GM21390 (cell line): ENCODE measurements around the gene TNFAIP3.
"Not testable (repeated sequence)": the region's sequence is repeated elsewhere in the genome, so short reads cannot be mapped to it uniquely, and the experiment has no call there.

Experiments used
- ATAC-seq: cut with Tn5 transposase; IDR thresholded peaks from one replicate; pipeline ENCODE4 v1.9.1; 2021; ENCODE audit not compliant: unreplicated experiment

The TNFAIP3 gene

DNA sequence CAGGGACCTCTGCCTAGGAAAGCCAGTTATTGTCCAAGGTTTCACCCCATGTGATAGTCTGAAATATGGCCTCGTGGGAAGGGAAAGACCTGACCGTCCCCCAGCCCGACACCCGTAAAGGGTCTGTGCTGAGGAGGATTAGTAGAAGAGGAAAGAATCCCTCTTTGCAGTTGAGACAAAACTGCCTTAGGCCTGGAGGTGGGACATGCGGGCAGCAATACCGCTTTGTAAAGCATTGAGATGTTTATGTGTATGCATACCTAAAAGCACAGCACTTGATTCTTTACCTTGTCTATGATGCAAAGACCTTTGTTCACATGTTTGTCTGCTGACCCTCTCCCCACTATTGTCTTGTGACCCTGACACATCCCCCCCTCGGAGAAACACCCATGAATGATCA, 22.3 kb upstream of the TNFAIP3 start:
- ATAC-seq = not testable (repeated sequence)

DNA sequence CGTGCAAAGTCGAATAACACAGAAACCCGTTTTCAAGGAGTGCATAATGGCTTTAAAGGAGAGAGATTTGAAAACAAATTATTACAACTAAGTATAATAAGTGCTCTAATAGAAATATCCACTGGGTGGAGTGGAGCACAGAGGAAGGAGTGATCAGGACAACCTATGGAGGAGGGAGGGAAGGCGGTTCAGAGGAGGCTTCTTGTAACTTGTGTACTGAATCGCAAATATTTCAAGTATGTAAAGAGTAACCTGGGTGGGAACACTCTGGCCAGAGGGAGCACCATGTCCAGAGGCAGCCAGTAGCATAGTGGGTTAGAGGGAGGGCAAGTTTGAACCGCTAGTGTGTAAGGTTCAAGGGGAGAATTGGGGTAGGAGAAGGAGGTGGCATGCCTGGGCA, 21.6 kb upstream of the TNFAIP3 start:
- ATAC-seq = no peak

DNA sequence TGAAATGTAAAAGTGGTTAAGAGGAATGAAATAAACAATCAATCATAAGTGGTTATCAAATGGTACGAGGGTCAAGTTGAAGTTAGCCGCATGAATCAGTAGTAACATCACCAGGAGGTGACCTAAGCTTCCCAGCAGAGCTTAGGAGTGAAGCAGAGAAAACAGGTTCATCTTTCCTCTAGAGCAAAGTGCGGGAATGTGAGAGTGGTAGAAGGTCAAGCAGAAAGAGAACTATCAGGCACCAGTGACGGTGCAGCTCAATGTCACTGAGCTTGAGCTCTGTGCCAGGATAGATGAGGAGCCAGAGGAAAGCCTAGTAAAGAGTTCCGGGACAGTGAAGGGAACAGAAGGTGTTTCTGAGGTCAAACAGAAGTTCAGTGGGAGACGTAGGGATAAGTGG, 20.8 kb upstream of the TNFAIP3 start:
- no peak for ATAC-seq

DNA sequence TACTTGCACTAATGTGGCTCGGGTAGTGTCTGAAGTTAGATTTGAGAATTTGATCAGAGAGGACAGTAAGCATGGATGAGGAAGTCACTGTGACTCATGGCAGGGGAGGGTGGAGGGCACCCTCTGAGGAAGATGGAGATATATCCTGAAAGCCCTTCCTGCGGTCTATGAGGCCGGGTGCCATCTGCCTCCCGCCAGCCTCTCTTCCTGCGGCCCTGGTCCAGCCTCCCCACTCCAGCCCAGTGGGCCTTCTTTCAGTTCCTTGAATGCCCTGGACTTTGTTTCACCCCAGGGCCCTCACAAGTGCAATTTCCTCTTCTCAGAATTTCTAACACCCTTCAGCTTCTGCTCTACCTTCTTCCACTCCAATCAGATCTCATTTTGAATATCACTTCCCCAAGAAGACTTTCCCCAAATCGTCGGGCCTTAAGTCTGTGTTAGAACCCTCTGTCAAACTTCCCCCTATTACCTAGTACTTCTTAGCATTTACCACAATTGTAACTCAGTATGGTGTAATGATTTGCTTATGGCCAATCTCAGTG, 20.2 kb upstream of the TNFAIP3 start:
- no peak for ATAC-seq

DNA sequence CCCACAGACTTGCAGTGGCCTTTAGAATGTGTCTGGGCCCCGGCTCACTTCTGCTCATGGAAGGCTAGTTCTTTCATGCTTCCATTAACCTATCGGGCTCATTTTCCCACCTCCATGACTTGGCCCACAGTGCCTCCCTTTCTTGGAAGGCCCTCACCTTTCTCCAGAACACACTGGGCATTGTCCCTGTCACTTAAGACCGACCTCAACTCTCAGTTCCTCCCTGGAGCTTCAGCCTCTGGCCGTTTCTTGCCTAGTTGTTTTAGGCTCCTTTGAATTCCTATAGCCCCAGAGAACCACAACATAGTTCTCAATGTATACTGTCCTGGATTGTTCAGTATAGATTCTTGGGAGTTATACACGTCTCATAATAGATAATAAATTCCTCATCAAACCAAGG, 19.3 kb upstream of the TNFAIP3 start:
- ATAC-seq = no peak

DNA sequence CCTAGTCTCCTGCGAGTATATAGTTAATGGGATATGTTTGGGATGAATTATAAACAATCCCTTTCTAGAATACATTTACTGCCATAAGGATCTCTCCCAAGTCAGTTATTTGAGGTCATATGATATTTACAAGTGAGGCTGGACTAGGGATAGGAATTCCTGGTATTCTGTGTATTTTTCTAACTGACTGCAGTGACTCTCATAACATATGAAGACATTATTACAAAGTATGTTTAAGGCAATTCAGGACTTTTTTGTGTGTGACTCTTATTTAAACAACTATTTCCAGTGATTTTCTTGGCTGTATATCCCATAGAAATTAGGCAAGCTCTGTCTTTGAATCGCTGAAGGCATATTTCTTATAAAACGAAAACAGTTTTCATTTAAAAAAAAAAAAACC, 18.4 kb upstream of the TNFAIP3 start:
- ATAC-seq = no peak

DNA sequence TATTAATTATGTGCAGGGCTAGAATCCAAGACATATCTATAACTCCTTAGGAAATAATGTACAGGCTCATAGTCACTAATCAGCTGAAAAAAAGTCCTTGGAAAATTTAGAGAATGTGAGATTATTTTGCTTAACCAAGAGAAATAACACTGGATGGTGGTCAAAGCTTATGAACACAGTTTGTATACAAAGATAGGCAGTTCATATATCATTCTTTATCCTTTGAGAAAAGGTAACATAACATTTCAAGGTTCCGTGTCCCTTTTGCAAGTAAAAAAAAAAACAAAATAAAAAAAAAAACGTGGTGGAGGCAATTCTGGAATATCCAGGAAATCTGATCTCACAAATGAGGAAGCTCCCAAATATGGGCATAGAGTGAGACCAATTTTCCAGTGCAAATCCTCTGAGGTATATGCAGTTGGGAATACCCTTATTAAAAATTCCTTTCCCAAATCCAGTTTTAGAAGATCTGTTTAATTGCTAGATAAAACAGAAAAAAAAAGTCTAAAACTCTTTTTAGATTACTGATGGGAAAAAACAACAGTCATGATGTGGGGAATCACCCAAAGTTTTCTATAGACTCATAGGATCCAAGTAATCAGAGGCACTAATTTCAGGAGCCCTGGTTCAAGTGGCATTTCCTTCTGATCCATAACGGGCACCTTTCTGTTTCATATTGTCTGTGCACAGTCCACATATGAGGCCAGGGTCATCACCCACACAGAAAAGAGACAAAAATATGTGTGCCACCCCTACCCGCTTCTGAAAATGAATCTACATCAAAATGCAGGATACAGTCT, 17.7 kb upstream of the TNFAIP3 start:
- no peak for ATAC-seq

DNA sequence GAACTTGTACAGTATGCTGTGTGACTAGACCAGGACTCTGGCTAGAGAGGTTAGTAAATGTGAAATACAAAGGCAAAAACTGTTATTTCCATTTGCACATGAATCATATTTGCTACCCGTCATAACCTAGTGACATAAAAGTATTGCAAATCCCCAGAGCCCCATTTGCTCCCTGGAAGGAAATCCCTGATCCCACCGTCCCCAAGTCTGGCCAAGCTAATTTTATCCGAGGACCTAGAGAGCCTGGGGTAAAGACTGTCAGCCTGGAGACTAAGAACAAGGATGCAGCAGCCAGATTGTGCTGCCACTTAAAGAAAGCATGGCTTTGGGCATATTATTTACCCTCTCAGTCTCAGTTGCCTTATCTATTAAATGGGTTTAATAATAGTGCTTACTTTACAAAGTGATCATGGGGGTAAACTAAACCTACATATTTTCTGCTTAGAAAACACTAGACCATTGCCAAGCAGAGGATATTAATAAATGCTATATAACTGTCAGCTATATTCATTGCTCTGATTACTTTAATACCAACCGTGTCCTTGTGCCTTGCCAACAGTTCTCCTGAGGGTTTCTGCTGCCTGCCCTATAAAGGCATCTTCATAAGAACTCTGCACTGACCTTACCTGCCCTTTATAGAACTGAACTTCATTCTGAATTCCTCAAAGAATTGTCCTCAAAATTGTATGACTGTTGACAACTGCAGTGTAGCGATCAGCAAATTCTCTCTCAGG, 16.9 kb upstream of the TNFAIP3 start:
- ATAC-seq = no peak

DNA sequence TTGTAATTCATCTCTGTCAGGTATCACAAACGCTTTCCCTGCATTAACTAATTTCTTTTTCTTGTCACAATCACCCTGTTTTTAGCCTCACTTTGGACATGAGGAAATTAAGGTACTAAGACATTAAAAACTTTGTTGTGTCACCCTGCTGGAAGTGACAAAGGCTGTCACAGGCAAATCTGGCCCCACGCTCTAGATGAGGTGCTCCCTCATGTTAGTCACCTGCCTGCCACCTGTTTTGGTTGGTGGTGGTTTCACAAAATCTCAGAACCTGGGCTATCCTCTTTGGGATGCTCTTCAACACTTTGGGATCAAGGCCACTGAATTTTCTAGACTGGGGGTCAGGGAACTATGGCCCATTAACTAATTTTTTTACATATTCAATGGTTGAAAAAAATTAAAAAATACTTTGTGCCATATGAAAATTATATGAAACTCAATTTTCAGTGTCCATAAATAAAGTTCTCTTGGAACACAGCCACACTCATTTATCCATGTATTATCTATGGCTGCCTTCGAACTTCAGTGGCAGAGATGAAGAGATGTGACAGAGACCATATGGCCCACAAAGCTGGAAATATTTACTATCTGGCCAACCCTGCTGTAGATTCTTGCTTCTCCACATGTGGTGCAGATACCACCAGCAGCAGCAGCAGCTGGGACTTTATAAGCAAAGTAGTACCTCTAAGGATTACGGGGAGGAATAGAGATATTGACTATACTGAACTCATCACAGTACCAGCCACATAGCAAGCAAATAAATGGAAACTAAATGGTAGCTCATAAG, 16.1 kb upstream of the TNFAIP3 start:
- no peak for ATAC-seq

DNA sequence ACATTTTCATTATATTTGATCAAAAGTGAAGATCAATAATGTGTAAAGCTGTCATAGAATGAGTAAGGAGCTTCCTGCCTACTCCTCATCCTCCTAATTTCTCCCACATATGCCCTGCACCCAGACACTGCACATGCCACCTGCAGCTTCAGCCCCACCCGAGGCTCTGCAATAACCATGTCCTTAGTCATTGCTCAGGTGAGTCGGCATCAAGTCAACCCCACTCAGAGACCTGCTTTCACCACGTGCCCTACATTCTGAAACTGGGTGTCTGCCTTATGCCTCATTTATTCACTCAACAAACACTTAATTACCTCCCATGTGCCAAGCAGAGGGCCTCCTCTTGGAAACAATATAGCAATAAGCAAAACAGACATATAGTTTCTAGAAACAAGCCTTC, 15.4 kb upstream of the TNFAIP3 start:
- no peak for ATAC-seq

DNA sequence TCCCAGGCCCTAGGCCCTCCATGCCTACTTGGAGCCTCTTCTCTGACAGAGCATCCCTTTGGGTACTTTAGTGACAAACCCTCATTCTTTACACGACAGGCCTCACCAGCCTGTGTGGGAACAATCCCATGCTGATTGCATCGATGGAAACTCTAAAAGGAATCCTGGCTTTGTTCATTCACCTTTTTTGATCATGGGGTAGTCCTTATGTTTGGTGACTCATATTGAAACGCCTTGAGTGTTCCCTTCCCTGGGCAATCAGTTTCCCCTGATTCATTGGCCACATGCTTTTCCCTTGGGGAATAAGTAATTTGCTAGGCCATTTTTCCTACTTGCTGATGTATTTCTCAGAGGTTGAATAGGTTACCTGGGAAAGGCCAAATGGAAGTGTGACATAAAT, 14.7 kb upstream of the TNFAIP3 start:
- ATAC-seq = no peak

DNA sequence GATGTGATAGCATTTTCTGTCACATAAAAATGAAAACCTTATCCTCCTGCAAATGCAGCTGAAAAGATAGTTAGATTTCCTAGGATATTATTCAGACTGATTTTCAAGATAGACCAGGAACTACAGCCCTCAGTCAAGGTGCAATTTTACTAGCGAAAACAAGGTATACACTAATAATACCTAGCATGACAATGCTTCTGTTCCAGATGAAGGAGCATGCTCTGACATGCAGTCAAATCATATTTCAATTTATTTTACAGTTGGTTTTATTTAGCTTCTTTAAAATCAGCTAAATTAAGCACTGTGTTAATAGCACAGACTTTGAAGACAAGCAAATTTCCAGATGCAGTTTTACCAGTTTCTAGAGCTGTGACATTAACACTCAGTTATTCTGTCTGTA, 14.2 kb upstream of the TNFAIP3 start:
- no peak for ATAC-seq

DNA sequence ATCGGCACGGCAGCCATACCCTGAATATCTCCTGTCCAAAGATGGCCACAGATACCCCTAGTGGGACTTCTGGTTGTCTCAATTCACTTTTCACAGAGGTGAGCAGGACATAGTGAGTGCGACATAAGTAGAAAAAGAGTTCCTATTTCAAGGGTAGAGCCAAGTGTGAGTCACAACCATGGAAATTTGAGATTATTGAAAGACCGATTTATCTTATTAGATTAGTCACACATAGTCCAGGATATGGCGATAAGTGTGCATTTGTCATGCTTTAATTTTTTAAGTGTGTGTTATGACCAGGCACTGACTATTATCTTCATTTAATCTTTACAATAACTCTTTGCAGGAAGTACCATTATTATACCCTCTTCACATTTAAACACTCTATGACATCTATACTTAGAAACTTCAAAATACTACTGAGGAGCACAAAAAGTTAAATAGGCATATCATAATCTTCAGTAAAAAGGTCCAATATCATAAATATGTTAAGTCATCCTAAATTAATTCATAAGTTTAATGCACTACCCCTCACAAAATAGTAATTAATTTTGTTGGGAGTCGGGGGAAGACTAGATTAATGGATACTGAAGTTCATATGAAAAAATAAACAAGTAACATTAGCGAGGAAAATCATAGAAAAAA, 13.4 kb upstream of the TNFAIP3 start:
- ATAC-seq = no peak

DNA sequence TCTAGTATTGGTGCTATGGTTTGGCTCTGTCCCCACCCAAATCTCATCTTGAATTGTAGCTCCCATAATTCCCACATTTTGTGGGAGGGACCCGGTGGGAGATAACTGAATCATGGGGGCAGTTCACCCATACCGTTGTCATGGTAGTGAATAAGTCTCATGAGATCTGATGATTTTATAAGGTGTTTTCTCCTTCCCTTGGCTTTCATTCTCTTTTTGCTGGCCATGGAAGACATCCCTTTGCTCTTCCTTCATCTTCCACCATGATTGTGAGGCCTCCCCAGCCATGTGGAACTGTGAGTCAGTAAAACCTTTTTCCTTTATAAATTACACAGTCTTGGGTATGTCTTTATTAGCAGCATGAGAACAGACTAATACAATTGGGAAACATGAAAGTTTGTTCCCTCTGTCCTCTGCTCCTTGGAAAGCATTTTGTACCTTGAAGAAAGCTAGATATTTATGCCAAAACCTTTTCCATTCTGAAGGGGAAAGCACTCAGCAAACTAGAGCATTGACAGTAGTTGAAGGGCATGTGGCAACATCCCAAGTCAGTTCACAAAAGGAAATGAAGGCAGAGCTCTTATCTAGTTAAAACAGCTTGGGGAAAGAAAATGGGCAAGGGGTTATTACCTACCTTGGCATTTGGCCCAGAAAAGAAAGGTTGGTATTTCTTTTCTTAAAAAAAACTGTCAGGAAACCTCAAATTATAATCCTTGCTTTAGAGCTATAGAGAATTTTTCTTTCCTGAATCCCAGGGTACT, 10.7 kb upstream of the TNFAIP3 start:
- no peak for ATAC-seq

DNA sequence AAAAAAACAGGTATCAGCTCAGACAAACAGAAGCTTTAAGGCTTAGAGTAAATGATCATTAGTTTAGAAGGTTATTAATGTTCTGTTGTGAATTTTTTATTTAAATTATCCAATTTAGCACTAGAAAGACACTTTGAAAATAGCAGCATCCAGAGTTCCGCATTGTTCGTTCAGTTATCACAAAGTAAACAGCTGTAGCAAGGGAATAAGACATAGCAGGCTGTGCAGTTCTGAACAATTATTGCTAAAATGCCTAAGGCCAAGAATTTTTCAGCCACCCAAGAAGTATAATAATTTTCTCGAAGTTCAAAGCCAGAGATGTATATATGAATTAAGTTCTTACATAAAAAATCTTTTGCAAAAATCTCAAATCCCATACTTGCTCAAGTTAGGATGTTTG, 8.0 kb upstream of the TNFAIP3 start:
- ATAC-seq = no peak

DNA sequence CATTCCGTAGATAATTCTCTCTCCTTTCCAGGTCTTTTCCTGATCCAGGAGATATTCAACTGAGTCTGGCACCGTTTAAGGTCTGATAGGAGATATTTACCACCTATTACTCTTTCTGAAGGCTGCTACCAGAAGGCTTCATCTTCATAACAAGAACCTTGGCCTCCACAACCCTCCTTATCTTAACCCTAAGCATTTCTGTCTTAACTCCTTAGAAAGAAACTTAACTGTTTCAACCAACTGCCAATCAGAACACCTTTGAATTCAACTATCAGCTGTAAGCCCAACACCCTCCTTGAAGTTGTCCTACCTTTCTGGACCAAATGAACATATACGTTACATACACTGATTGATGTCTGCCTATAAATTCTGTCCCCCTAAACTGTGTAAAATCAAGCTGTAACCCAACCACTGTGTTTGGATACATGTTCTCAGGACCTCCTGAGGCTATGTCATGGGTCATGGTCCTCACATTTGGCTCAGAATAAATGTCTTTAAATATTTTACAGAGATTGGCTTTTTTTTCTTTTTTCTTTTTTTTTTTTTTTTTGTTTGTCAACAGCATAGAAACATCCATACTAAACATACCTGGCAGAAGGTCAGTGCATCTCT, 6.6 kb upstream of the TNFAIP3 start:
- no peak for ATAC-seq

DNA sequence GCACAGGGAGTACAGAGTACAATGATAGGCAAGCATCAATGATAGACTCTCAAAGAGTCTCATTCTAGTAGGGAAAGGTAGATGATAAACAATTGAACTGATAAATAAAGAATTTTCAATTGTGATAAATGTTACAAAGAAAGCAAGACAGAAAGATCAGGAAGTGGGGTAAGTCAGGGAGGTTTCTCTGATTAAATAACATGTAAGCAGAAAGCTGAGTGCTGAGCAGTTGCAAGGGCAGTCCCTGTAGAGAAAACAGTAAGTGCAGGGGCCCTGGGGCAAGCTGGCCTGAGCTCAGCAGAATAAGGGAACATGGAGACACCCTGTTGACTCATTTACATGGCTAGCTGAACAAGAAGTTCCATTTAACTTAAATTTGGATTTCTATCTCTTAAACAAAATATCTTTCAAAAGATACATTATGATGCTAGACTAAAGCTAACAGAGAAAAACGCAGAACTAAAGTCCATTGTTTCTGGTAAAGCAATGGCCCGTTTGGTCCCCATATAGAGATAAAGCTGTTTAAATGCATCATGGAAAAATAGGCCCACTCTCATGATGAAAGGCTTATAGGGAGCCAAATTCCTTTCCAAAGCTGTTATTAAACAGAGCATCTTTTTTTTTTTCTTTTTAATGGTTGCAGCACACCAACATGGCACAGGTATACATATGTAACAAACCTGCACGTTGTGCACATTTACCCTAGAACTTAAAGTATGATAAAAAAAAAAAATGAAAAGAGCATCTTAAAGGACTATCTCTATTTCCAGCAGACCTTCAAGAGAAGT, 5.3 kb upstream of the TNFAIP3 start:
- ATAC-seq = no peak

DNA sequence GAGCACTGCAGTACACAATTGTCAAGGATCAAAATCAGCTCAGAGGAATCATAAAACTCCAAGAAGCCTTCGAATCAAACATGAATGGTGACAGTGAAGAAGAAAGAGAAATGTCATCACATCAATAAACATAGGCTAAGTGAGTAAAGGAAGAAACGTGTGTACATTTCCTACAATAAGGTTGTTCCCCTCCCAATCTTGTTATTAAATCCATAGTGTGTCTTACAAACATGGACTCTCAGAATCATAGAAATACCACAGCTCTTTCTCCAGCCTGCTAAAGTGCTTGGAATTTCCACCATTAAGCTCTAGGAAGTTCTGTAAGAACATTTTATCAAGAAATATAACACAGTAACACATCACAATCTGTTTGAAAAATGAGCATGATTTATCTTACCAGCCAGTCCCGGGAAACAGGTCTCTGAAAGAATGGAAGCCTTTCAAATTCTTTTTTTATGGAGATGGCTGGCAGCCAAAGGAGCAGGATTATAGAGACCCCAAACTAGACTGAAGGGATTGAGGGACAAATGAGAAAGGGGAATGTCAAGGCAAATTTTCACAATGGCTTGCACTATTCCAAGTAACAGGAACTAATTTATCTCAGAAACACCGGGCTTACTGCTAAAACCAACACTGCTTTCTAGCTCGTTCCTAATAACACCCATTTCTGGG, 4.5 kb upstream of the TNFAIP3 start:
- no peak for ATAC-seq
